MCF 10A (cell line): Measurements from ENCODE around the gene CTSA. TPM values are rescaled to one million over a fixed set of nuclear protein-coding genes. Genes with fewer than 3 reads are reported as not detected.
"Not testable (repeated sequence)": the region's sequence is repeated elsewhere in the genome, so short reads cannot be mapped to it uniquely, and the experiment has no call there.

Source experiments
- BruUV-seq: library from RNA; stranded (reverse); fragments of 400-500 nt; replicated peaks from 2 replicates; lab custom pipeline; 2021; lab: Mats Ljungman, UMichigan
- CTCF ChIA-PET: fragments of 300-600 bp; sonication (Branson Sonifier 250); formaldehyde crosslinking; extraction: SDS; loops from one replicate; lab custom pipeline; 2021; ENCODE audit warnings: antibody characterized with exemption, inconsistent platforms; lab: Yijun Ruan, JAX
- POLR2A ChIA-PET: fragments of 300-600, 350-650 bp; sonication (Branson Sonifier 250); formaldehyde crosslinking; extraction: SDS; loops from one replicate; lab custom pipeline; 2020; ENCODE audit warnings: antibody characterized with exemption, inconsistent platforms; lab: Yijun Ruan, JAX
- DNase-seq: peaks from one replicate; pipeline ENCODE4 v3.0.0-alpha.2; 2018; ENCODE audit not compliant: unreplicated experiment
- H3K27ac Mint-ChIP-seq: one replicate; pipeline ENCODE4 v1.8.0; 2022; ENCODE audit warnings: mild to moderate bottlenecking, low read depth, mixed read lengths; ENCODE audit not compliant: unreplicated experiment
- H3K27me3 Mint-ChIP-seq: one replicate; pipeline ENCODE4 v1.8.0; 2022; ENCODE audit warnings: mixed read lengths; ENCODE audit not compliant: insufficient read depth, unreplicated experiment
- H3K36me3 Mint-ChIP-seq: one replicate; pipeline ENCODE4 v1.8.0; 2022; ENCODE audit warnings: mild to moderate bottlenecking, moderate library complexity, mixed read lengths; ENCODE audit not compliant: insufficient read depth, unreplicated experiment
- H3K4me1 Mint-ChIP-seq: one replicate; pipeline ENCODE4 v1.8.0; 2022; ENCODE audit warnings: mixed read lengths; ENCODE audit not compliant: insufficient read depth, unreplicated experiment
- H3K4me3 Mint-ChIP-seq: one replicate; pipeline ENCODE4 v1.8.0; 2022; ENCODE audit warnings: mild to moderate bottlenecking, moderate library complexity, mixed read lengths; ENCODE audit not compliant: unreplicated experiment
- H3K9me3 Mint-ChIP-seq: one replicate; pipeline ENCODE4 v1.8.0; 2022; ENCODE audit warnings: mixed read lengths; ENCODE audit not compliant: unreplicated experiment
- intact Hi-C: fragments of 100-400 bp; cut with micrococcal nuclease; formaldehyde crosslinking; loops from 2 replicates; pipeline ENCODE4 v1.14.1; 2022
- total RNA-seq: library from RNA; stranded (reverse); gene quantifications from 2 replicates; pipeline ENCODE4 v1.2.3, GENCODE V29; 2022
- TF ChIP-seq, protein P1 (sequence below): fragments of 200-600 bp; IDR thresholded peaks from one replicate; pipeline ENCODE4 v1.8.0; 2022; ENCODE audit warnings: antibody characterized with exemption, mild to moderate bottlenecking; ENCODE audit not compliant: unreplicated experiment

The CTSA gene
- total RNA-seq, 1 experiment from 2014 or later = 25.3 TPM

DNA sequence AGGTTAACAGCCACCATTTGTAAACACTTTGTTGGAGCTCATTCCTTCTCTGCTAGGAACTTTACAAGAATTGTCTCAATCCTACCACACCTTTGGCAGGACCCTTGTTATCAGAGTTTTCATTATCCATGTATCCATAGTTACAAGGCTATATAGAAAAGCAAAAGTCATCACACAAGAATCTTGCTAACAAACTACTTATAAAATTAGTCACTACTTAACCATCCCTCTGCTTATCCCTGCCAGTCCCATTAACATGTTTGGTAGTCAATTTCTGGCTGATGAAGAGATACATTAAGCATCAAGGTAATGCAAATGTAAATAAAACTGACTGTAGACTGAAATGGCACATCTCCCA, 23.3 kb upstream of the CTSA start:
- DNase-seq = no peak
- peaks cover 6% of the 10 kb centered on the region for H3K4me1 Mint-ChIP-seq
- ChIA-PET POLR2A (interaction anchor here (0.7 to 6.5 kb wide), 8 partner anchors 9 to 76 kb away, joined by 3 to 27 read pairs (median 4); partner anchors contain the start of genes ACOT8, DNTTIP1, PCIF1 and ZSWIM1), CTCF (interaction anchor here (0.6 to 0.7 kb wide), 3 partner anchors 15 to 238 kb away, joined by 3 to 4 read pairs (median 4); partner anchors contain the start of gene WFDC10A)
- intact Hi-C loops = no loop called here
- no peak overlapping the region for H3K27ac Mint-ChIP-seq
- TF ChIP-seq, protein P1, sequence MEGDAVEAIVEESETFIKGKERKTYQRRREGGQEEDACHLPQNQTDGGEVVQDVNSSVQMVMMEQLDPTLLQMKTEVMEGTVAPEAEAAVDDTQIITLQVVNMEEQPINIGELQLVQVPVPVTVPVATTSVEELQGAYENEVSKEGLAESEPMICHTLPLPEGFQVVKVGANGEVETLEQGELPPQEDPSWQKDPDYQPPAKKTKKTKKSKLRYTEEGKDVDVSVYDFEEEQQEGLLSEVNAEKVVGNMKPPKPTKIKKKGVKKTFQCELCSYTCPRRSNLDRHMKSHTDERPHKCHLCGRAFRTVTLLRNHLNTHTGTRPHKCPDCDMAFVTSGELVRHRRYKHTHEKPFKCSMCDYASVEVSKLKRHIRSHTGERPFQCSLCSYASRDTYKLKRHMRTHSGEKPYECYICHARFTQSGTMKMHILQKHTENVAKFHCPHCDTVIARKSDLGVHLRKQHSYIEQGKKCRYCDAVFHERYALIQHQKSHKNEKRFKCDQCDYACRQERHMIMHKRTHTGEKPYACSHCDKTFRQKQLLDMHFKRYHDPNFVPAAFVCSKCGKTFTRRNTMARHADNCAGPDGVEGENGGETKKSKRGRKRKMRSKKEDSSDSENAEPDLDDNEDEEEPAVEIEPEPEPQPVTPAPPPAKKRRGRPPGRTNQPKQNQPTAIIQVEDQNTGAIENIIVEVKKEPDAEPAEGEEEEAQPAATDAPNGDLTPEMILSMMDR = no peak
- H3K27me3 Mint-ChIP-seq = no peaks in the 10 kb centered on the region
- H3K4me3 Mint-ChIP-seq = no peak overlapping the region
- peaks cover 7% of the 10 kb centered on the region for H3K36me3 Mint-ChIP-seq
- no TSS peak for BruUV-seq
- no peaks in the 10 kb centered on the region for H3K9me3 Mint-ChIP-seq

DNA sequence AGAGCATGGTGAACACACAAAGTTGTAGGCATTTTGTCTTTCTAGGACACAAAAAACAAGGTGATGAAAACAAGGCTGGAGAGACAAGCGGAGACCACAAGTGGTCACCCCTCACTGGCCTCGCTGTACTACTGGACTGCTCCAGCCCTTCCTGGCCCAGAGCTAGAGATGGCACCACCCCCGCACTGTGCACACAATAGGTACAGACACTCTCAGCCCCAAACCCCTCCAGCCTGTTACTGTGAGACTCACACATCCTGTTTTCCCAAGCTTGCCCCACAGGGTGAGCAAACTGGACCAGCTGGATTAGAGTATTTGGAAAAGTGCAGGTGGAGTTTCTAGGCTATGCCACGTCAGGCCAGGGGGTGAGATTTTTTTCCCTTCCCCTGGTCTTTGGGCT, 18.5 kb upstream of the CTSA start:
- H3K36me3 Mint-ChIP-seq = peaks cover 7% of the 10 kb centered on the region
- no peak overlapping the region for H3K27ac Mint-ChIP-seq
- H3K9me3 Mint-ChIP-seq = no peaks in the 10 kb centered on the region
- TF ChIP-seq, protein P1 = no peak
- POLR2A ChIA-PET = interaction anchor here (1.1 kb wide), 1 partner anchor 9 kb away, joined by 5 read pairs; the partner anchor contains the start of gene ZSWIM1
- H3K27me3 Mint-ChIP-seq = no peaks in the 10 kb centered on the region
- BruUV-seq = no TSS peak
- no peak overlapping the region for H3K4me3 Mint-ChIP-seq
- DNase-seq = no peak
- H3K4me1 Mint-ChIP-seq = peaks cover 4% of the 10 kb centered on the region
- CTCF ChIA-PET = interaction anchor here (1.6 kb wide), 1 partner anchor 74 kb away, joined by 4 read pairs; no protein-coding TSS in a partner anchor
- intact Hi-C loops = no loop called here

DNA sequence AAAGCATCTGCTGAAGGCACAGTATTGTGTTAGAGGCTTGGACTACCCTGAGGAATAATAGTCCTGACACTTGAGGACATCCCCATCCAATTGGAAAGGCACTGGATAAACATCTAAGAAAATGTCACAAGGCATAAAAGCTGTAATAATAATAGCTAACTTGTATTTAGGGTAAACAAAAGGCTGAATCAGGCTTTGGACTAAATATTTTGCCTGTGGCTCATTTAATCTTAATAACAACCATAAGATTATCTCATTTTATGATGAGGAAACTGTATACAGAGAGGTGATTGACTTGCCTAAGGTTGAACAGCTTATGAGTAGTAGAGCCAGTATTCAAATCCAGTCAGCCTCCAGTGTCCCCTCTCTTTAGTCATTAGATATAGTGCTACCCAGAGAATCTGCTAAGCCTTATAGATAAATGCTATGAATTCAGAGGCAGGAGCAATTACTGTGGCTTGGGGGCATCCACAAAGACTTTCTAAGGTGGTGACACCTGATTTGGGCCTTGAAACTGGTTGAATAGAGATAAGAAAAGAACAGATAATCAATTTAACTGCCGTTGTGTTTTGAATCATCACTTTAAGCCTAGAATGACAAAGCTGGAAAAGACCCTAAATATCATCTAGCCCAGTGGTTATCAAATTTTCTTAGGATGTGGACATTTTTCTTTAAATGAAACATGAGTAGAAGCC, 17.6 kb upstream of the CTSA start:
- TF ChIP-seq, protein P1 = no peak
- H3K27ac Mint-ChIP-seq = no peak overlapping the region
- POLR2A ChIA-PET = interaction anchor here (0.6 kb wide), 1 partner anchor 397 kb away, joined by 3 read pairs; no protein-coding TSS in a partner anchor
- intact Hi-C loops = no loop called here
- CTCF ChIA-PET = interaction anchor here (1.1 kb wide), 1 partner anchor 13 kb away, joined by 4 read pairs; no protein-coding TSS in a partner anchor
- no peak overlapping the region for H3K4me3 Mint-ChIP-seq
- BruUV-seq = no TSS peak
- no peak for DNase-seq
- no peaks in the 10 kb centered on the region for H3K27me3 Mint-ChIP-seq
- no peaks in the 10 kb centered on the region for H3K4me1 Mint-ChIP-seq
- H3K9me3 Mint-ChIP-seq = no peaks in the 10 kb centered on the region
- peaks cover 7% of the 10 kb centered on the region for H3K36me3 Mint-ChIP-seq

DNA sequence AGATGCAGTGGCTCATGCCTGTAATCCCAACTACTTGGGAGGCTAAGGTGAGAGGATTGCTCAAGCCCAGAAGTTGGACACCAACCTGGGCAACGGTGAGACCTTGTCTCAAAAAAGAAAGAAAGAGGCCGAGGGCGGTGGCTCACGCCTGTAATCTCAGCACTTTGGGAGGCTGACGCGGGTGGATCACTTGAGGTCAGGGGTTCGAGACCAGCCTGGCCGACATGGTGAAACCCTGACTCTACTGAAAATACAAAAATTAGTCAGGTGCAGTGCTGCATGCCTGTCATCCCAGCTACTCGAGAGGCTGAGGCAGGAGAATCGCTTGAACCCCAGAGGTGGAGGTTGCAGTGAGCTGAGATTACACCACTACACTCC, 17.0 kb upstream of the CTSA start:
- H3K4me3 Mint-ChIP-seq, H3K9me3 Mint-ChIP-seq, H3K27me3 Mint-ChIP-seq, BruUV-seq, H3K27ac Mint-ChIP-seq, DNase-seq, H3K4me1 Mint-ChIP-seq, POLR2A ChIA-PET, intact Hi-C loops, H3K36me3 Mint-ChIP-seq: not testable (repeated sequence)
- CTCF ChIA-PET = interaction anchor here (0.6 to 1.1 kb wide), 2 partner anchors 13 to 88 kb away, joined by 3 to 4 read pairs; no protein-coding TSS in a partner anchor
